Heart left ventricle (tissue), 16 donors: ENCODE measurements around the gene LEFTY2. TPM values are rescaled to one million over a fixed set of nuclear protein-coding genes. Genes with fewer than 3 reads are reported as not detected.
"Not testable (repeated sequence)": the region's sequence is repeated elsewhere in the genome, so short reads cannot be mapped to it uniquely, and the experiment has no call there.

Experiments
- ATAC-seq, 4 donors: fragments of 200-7000 bp; cut with Tn5 transposase; one replicate each; pipeline ENCODE4 v1.9.1; 2020 to 2022; ENCODE audit warnings: moderate library complexity in 4 of 4, mild to moderate bottlenecking in 3 of 4, moderate number of reproducible peaks in 1 of 4
- DNase-seq, 5 donors: peaks; one replicate each; pipeline ENCODE4 v3.0.0-alpha.2; 2020
- H3K27ac ChIP-seq, 12 donors: fragments of 200-600 bp; sonication (generic) in 4 of 12; one replicate each; pipeline versions ENCODE4 v1.5.0 to v1.8.0; 2016 to 2022; ENCODE audit warnings: mild to moderate bottlenecking in 2 of 12
- H3K27me3 ChIP-seq, 9 donors: fragments of 200-600 bp; sonication (generic) in 2 of 9; one replicate each; pipeline versions ENCODE4 v1.5.1 to v1.8.0; 2016 to 2022; ENCODE audit warnings: mild to moderate bottlenecking in 3 of 9
- H3K36me3 ChIP-seq, 9 donors: fragments of 200-600 bp; sonication (generic) in 2 of 9; one replicate each; pipeline versions ENCODE4 v1.5.0 to v1.8.0; 2018 to 2022; ENCODE audit warnings: mild to moderate bottlenecking in 2 of 9
- H3K4me1 ChIP-seq, 12 donors: fragments of 200-600 bp; sonication (generic) in 4 of 12; one replicate each; pipeline versions ENCODE4 v1.5.0 to v1.8.0; 2016 to 2022; ENCODE audit warnings: mild to moderate bottlenecking in 3 of 12
- H3K4me3 ChIP-seq, 12 donors: fragments of 200-600 bp; sonication (generic) in 4 of 12; one replicate each; pipeline versions ENCODE4 v1.5.0 to v1.8.0; 2017 to 2022; ENCODE audit warnings: mild to moderate bottlenecking in 9 of 12, moderate library complexity in 4 of 12
- H3K9me3 ChIP-seq, 12 donors: fragments of 200-600 bp; sonication (generic) in 4 of 12; one replicate each; pipeline versions ENCODE4 v1.5.0 to v1.8.0; 2016 to 2022; ENCODE audit warnings: mild to moderate bottlenecking in 1 of 12
- CTCF ChIP-seq, 12 donors: fragments of 200-600 bp; sonication (generic) in 4 of 12; IDR thresholded peaks; one replicate each; pipeline versions ENCODE4 v1.5.0 to v1.8.0; 2018 to 2022; ENCODE audit warnings: antibody characterized with exemption in 12 of 12, mild to moderate bottlenecking in 5 of 12
- POLR2A ChIP-seq, 2 donors: fragments of 450-650 bp; IDR thresholded peaks; one replicate each; pipeline ENCODE4 v1.6.1; 2017; ENCODE audit warnings: antibody characterized with exemption in 2 of 2, mild to moderate bottlenecking in 2 of 2, moderate library complexity in 2 of 2
- WGBS, 4 donors: extraction: QIAGEN DNeasy Blood & Tissue Kit in 2 of 4; methylation state at CpG; one replicate each; pipeline versions ENCODE4 v1.1.5 to v1.1.7; 2013 to 2018; 5-methylcytosine and 5-hydroxymethylcytosine counted together
- intact Hi-C, 10 donors: fragments of 100-400 bp; cut with DNase I; formaldehyde crosslinking; loops; one replicate each; pipeline versions ENCODE4 v1.11.1 to v1.14.2; 2022
- polyA plus RNA-seq, 2 donors: library from polyadenylated mRNA; stranded (reverse); fragments of 200-250 nt; gene quantifications; one replicate each; pipeline ENCODE4 v1.2.3, GENCODE V29; 2013
- total RNA-seq, 9 donors: library from RNA; depleted of rRNA in 2 of 9; stranded (reverse); fragments of >200 nt in 2 of 9; fragmentation: NEBNext Ultra II Directional in 3 of 9; extraction: Animal tissue kit (Norgen Biotek cat#: 25700) in 3 of 9; gene quantifications; one replicate each; pipeline versions ENCODE4 v1.1.0 to v1.2.4, GENCODE V29; 2016 to 2023
- donor health status: ischemic (EF 13 %, LVEDD 7.1; RV severe dilation, severe dysfunction).
- donor health status: healthy with polysubstance abuse.
- donor health status: DM: no; HTN: yes; CAD: no.
- donor health status: DM: no; HTN: no; CAD: no.
- donor health status: ischemic (EF 25% LVEDD 6.9; RV normal size, moderate dysfunction).
- donor health status: ischemic (EF 25% LVEDD 5.7; RV mildly dilated, moderate dysfunction).
- donor health status: healthy.
- donor health status: DM: yes; HTN: yes; CAD: no.
- donor health status: ischemic (EF 35%, LVEDD 5.7; RV mildly dilated, moderate dysfunction).
- donor health status: nonischemic (EF 11% LVEDD 7.7; RV severe dilation, severe dysfunction).
- donor health status: DM: yes; HTN: yes; CAD: no.
- donor health status: PGD.
- donor health status: ischemic (EF 29% LVEDD 5.4; RV normal size, mild dysfunction).
- donor health status: nonischemic (EF 23%, LVEDD 6.1; RV moderate dilation, normal function).

The LEFTY2 gene
- total and polyA plus RNA-seq, 11 donors: 0.11 to 1.8 (median 0.29) TPM; not detected in 1

- Histone ChIP-seq H3K27me3 (peaks cover 0 to 4% (median 0%) of the 10 kb centered on the region in 9 donors), H3K4me3 (no peak overlapping the region), H3K36me3 (no peaks in the 10 kb centered on the region), H3K9me3 (no peaks in the 10 kb centered on the region), H3K4me1 (peaks cover 0 to 15% (median 1%) of the 10 kb centered on the region in 12 donors), H3K27ac (no peak overlapping the region)
- ATAC-seq (no peak), DNase-seq (no peak)
- 92 to 95% (median 94%) methylated on average over 5 of the region's 5 CpGs for WGBS, 4 donors
- TF ChIP-seq POLR2A (IDR thresholded peaks at IDR 0.05): no peak
- no peak for TF ChIP-seq CTCF (IDR thresholded peaks at IDR 0.05)
- intact Hi-C loops: no loop called here
Observed at GRCh38 chr1:225889743-225890142, 51.3 kb downstream of the LEFTY2 start.

GRCh38 chr1:225888898-225889601 is 52.0 kb downstream of the LEFTY2 start, which contains the start of gene LEFTY1:
Gene LEFTY1, minus strand, starts transcription at chr1:225889146. Its CDS starts 80 bp downstream, at chr1:225889066.
- 71 to 84% (median 78%) methylated on average over 7 to 11 of the region's 11 CpGs for WGBS, 4 donors
- no peak for TF ChIP-seq CTCF (IDR thresholded peaks at IDR 0.05)
- TF ChIP-seq POLR2A (IDR thresholded peaks at IDR 0.05): no peak
- Histone ChIP-seq H3K4me3 (no peak within 1 kb of the TSS), H3K4me1 (peaks cover 0 to 15% (median 1%) of the 10 kb centered on the region in 12 donors), H3K27ac (no peak within 1 kb of the TSS), H3K27me3 (peaks cover 0 to 4% (median 0%) of the 10 kb centered on the region in 9 donors), H3K9me3 (no peaks in the 10 kb centered on the region), H3K36me3 (no peaks in the 10 kb centered on the region)
- peak in 1 of 5 donors; percentile 45 for DNase-seq
- intact Hi-C loops: no loop called here
- peak in 3 of 4 donors; percentile 41 to 78 (median 49) for ATAC-seq

- Histone ChIP-seq H3K4me3 (no peak overlapping the region), H3K36me3 (no peaks in the 10 kb centered on the region), H3K27ac (no peak overlapping the region), H3K27me3 (peaks cover 0 to 4% (median 0%) of the 10 kb centered on the region in 9 donors), H3K9me3 (no peaks in the 10 kb centered on the region), H3K4me1 (peaks cover 0 to 16% (median 2%) of the 10 kb centered on the region in 12 donors)
- DNase-seq: no peak
- peak in 1 of 4 donors; percentile 14 for ATAC-seq
- no peak for TF ChIP-seq CTCF (IDR thresholded peaks at IDR 0.05)
- TF ChIP-seq POLR2A (IDR thresholded peaks at IDR 0.05): no peak
- WGBS, 4 donors: 81 to 90% (median 85%) methylated on average over 6 to 18 of the region's 18 CpGs
- intact Hi-C loops: no loop called here
Observed at GRCh38 chr1:225888289-225888897, 52.6 kb downstream of the LEFTY2 start.

GRCh38 chr1:225887554-225888288 is 53.3 kb downstream of the LEFTY2 start:
- H3K36me3 ChIP-seq, DNase-seq, H3K27me3 ChIP-seq, H3K9me3 ChIP-seq, H3K27ac ChIP-seq, ATAC-seq, intact Hi-C loops, H3K4me3 ChIP-seq: not testable (repeated sequence)
- WGBS, 4 donors: 31 to 52% (median 38%) methylated on average over 5 to 49 of the region's 56 CpGs
- peaks cover 0 to 21% (median 6%) of the 10 kb centered on the region in 12 donors for H3K4me1 ChIP-seq
